ENCODE results near the gene SETBP1. TPM values are rescaled to one million over a fixed set of nuclear protein-coding genes. Genes with fewer than 3 reads are reported as not detected.

Gene SETBP1
- total and polyA plus RNA-seq, 4 donors = 1.3 to 85.0 (median 24.1) TPM

GRCh38 chr18:44914028-44914427 lies 233.3 kb downstream of the SETBP1 start:
- no peak for ATAC-seq (ENCODE audit: low FRiP score)
- 92 to 94% methylated on average over 5 of the region's 5 CpGs for WGBS, 2 donors
- H3K4me1 ChIP-seq (ENCODE audit: control insufficient read depth in 1 of 2, insufficient read depth in 2 of 2, low read length in 2 of 2) = peaks cover 3 to 9% of the 10 kb centered on the region in 2 donors

GRCh38 chr18:44915213-44915612 lies 234.5 kb downstream of the SETBP1 start:
- intact Hi-C loops (cut with DNase I) = loop anchor here (5.0 to 10.0 kb wide), 2 partner anchors 78 to 230 kb away; partner anchors contain the start of gene SETBP1 (in 1 of the 2)
- H3K4me1 ChIP-seq (ENCODE audit: control insufficient read depth in 1 of 2, insufficient read depth in 2 of 2, low read length in 2 of 2) = peaks cover 3 to 10% of the 10 kb centered on the region in 2 donors
- 89 to 91% methylated on average over 2 of the region's 2 CpGs for WGBS, 2 donors

More at GRCh38 chr18:44914028-44914427, 233.3 kb downstream of the SETBP1 start:
- H3K9me3 ChIP-seq (ENCODE audit: control insufficient read depth, low read length) = no peaks in the 10 kb centered on the region
- no peaks in the 10 kb centered on the region for H3K27me3 ChIP-seq (ENCODE audit: control insufficient read depth in 1 of 2, insufficient read depth in 2 of 2, low read length in 1 of 2)
- H3K36me3 ChIP-seq (ENCODE audit: control insufficient read depth in 1 of 2, insufficient read depth in 2 of 2, low read length in 1 of 2) = no peaks in the 10 kb centered on the region
- H3K4me3 ChIP-seq (ENCODE audit: low read length in 2 of 2) = no peak overlapping the region
- no peak for DNase-seq
- H3K27ac ChIP-seq (ENCODE audit: low read depth in 1 of 2, low read length in 2 of 2) = no peak overlapping the region
- intact Hi-C loops (cut with DNase I) = loop anchor here in 1 of 2 donors (10.0 kb wide), 1 partner anchor 229 kb away; the partner anchor contains the start of gene SETBP1

DNA sequence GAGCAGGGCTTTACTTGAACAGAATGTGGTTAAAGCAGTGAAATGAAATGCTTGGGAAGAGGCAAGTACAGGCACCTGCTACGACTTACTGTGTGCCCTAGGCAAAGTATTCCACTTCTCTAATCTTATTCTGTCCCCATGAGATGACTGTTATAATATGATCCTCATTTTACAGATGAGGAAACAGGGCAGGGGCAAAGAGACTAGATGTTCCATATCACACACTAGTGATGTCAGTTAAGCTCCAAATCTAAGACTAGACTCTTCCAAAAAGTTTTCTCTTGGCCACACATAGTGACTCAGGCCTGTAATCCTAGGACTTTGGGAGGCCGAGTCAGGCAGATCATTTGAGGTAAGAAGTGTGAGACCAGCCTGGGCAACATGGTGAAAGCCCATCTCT lies 235.0 kb downstream of the SETBP1 start:
- H3K4me1 ChIP-seq (ENCODE audit: control insufficient read depth in 1 of 2, insufficient read depth in 2 of 2, low read length in 2 of 2) = peaks cover 3 to 10% of the 10 kb centered on the region in 2 donors
- WGBS, 2 donors = 88 to 92% methylated on average over 2 of the region's 2 CpGs
- peak overlapping the region; percentile 64 to 74 for H3K27ac ChIP-seq (ENCODE audit: low read depth in 1 of 2, low read length in 2 of 2)

More at GRCh38 chr18:44915213-44915612, 234.5 kb downstream of the SETBP1 start:
- no peak for DNase-seq
- H3K36me3 ChIP-seq (ENCODE audit: control insufficient read depth in 1 of 2, insufficient read depth in 2 of 2, low read length in 1 of 2) = no peaks in the 10 kb centered on the region
- no peaks in the 10 kb centered on the region for H3K27me3 ChIP-seq (ENCODE audit: control insufficient read depth in 1 of 2, insufficient read depth in 2 of 2, low read length in 1 of 2)
- H3K4me3 ChIP-seq (ENCODE audit: low read length in 2 of 2) = no peak overlapping the region
- no peak for ATAC-seq (ENCODE audit: low FRiP score)
- no peak overlapping the region for H3K27ac ChIP-seq (ENCODE audit: low read depth in 1 of 2, low read length in 2 of 2)
- H3K9me3 ChIP-seq (ENCODE audit: control insufficient read depth, low read length) = no peaks in the 10 kb centered on the region

GRCh38 chr18:44916429-44917207 lies 235.9 kb downstream of the SETBP1 start:
- H3K27ac ChIP-seq (ENCODE audit: low read depth in 1 of 2, low read length in 2 of 2) = peak overlapping the region; percentile 84 to 98
- H3K9me3 ChIP-seq (ENCODE audit: control insufficient read depth, low read length) = no peaks in the 10 kb centered on the region
- DNase-seq (no peak), ATAC-seq (ENCODE audit: low FRiP score) (peak; percentile 56)
- WGBS, 2 donors = 42 to 46% methylated on average over 4 of the region's 4 CpGs
- H3K27me3 ChIP-seq (ENCODE audit: control insufficient read depth in 1 of 2, insufficient read depth in 2 of 2, low read length in 1 of 2) = no peaks in the 10 kb centered on the region
- intact Hi-C loops (cut with DNase I) = loop anchor here (5.0 to 10.0 kb wide), 2 partner anchors 79 to 232 kb away; partner anchors contain the start of gene SETBP1 (in 1 of the 2)
- H3K36me3 ChIP-seq (ENCODE audit: control insufficient read depth in 1 of 2, insufficient read depth in 2 of 2, low read length in 1 of 2) = no peaks in the 10 kb centered on the region
- no peak overlapping the region for H3K4me3 ChIP-seq (ENCODE audit: low read length in 2 of 2)
- peaks cover 3 to 10% of the 10 kb centered on the region in 2 donors for H3K4me1 ChIP-seq (ENCODE audit: control insufficient read depth in 1 of 2, insufficient read depth in 2 of 2, low read length in 2 of 2)

More for the DNA sequence above, 235.0 kb downstream of the SETBP1 start:
- no peaks in the 10 kb centered on the region for H3K36me3 ChIP-seq (ENCODE audit: control insufficient read depth in 1 of 2, insufficient read depth in 2 of 2, low read length in 1 of 2)
- no peak overlapping the region for H3K4me3 ChIP-seq (ENCODE audit: low read length in 2 of 2)
- H3K9me3 ChIP-seq (ENCODE audit: control insufficient read depth, low read length) = no peaks in the 10 kb centered on the region
- no peaks in the 10 kb centered on the region for H3K27me3 ChIP-seq (ENCODE audit: control insufficient read depth in 1 of 2, insufficient read depth in 2 of 2, low read length in 1 of 2)
- DNase-seq = no peak
- ATAC-seq (ENCODE audit: low FRiP score) = no peak
- intact Hi-C loops (cut with DNase I) = loop anchor here (5.0 to 10.0 kb wide), 2 partner anchors 78 to 231 kb away; partner anchors contain the start of gene SETBP1 (in 1 of the 2)

- Histone ChIP-seq H3K36me3 (ENCODE audit: control insufficient read depth in 1 of 2, insufficient read depth in 2 of 2, low read length in 1 of 2) (no peaks in the 10 kb centered on the region), H3K4me3 (ENCODE audit: low read length in 2 of 2) (no peak overlapping the region), H3K4me1 (ENCODE audit: control insufficient read depth in 1 of 2, insufficient read depth in 2 of 2, low read length in 2 of 2) (peaks cover 3 to 10% of the 10 kb centered on the region in 2 donors), H3K27ac (ENCODE audit: low read depth in 1 of 2, low read length in 2 of 2) (peak overlapping the region; percentile 84 to 98), H3K9me3 (ENCODE audit: control insufficient read depth, low read length) (no peaks in the 10 kb centered on the region), H3K27me3 (ENCODE audit: control insufficient read depth in 1 of 2, insufficient read depth in 2 of 2, low read length in 1 of 2) (no peaks in the 10 kb centered on the region)
- ATAC-seq (ENCODE audit: low FRiP score) (peak; percentile 37), DNase-seq (no peak)
- 14 to 19% methylated on average over 10 of the region's 10 CpGs for WGBS, 2 donors
- intact Hi-C loops (cut with DNase I) = loop anchor here (5.0 to 10.0 kb wide), 2 partner anchors 80 to 233 kb away; partner anchors contain the start of gene SETBP1 (in 1 of the 2)
Observed at GRCh38 chr18:44917216-44918141, 236.8 kb downstream of the SETBP1 start.

- ATAC-seq (ENCODE audit: low FRiP score) (no peak), DNase-seq (no peak)
- Histone ChIP-seq H3K27ac (ENCODE audit: low read depth in 1 of 2, low read length in 2 of 2) (peak overlapping the region in 1 of 2 donors; percentile 2), H3K36me3 (ENCODE audit: control insufficient read depth in 1 of 2, insufficient read depth in 2 of 2, low read length in 1 of 2) (no peaks in the 10 kb centered on the region), H3K4me1 (ENCODE audit: control insufficient read depth in 1 of 2, insufficient read depth in 2 of 2, low read length in 2 of 2) (peaks cover 3 to 10% of the 10 kb centered on the region in 2 donors), H3K9me3 (ENCODE audit: control insufficient read depth, low read length) (no peaks in the 10 kb centered on the region), H3K4me3 (ENCODE audit: low read length in 2 of 2) (no peak overlapping the region), H3K27me3 (ENCODE audit: control insufficient read depth in 1 of 2, insufficient read depth in 2 of 2, low read length in 1 of 2) (no peaks in the 10 kb centered on the region)
- 76 to 79% methylated on average over 4 of the region's 4 CpGs for WGBS, 2 donors
- intact Hi-C loops (cut with DNase I) = loop anchor here (5.0 to 10.0 kb wide), 2 partner anchors 81 to 233 kb away; partner anchors contain the start of gene SETBP1 (in 1 of the 2)
Observed at GRCh38 chr18:44918142-44918476, 237.4 kb downstream of the SETBP1 start.

- ATAC-seq (ENCODE audit: low FRiP score) (no peak), DNase-seq (no peak)
- Histone ChIP-seq H3K27ac (ENCODE audit: low read depth in 1 of 2, low read length in 2 of 2) (no peak overlapping the region), H3K27me3 (ENCODE audit: control insufficient read depth in 1 of 2, insufficient read depth in 2 of 2, low read length in 1 of 2) (no peaks in the 10 kb centered on the region), H3K36me3 (ENCODE audit: control insufficient read depth in 1 of 2, insufficient read depth in 2 of 2, low read length in 1 of 2) (no peaks in the 10 kb centered on the region), H3K9me3 (ENCODE audit: control insufficient read depth, low read length) (no peaks in the 10 kb centered on the region), H3K4me3 (ENCODE audit: low read length in 2 of 2) (no peak overlapping the region), H3K4me1 (ENCODE audit: control insufficient read depth in 1 of 2, insufficient read depth in 2 of 2, low read length in 2 of 2) (peaks cover 3 to 10% of the 10 kb centered on the region in 2 donors)
- intact Hi-C loops (cut with DNase I) = loop anchor here in 1 of 2 donors (5.0 kb wide), 1 partner anchor 92 kb away; no protein-coding TSS in a partner anchor
- WGBS, 2 donors = 73 to 83% methylated on average over 4 of the region's 4 CpGs
Observed at GRCh38 chr18:44920441-44920840, 239.8 kb downstream of the SETBP1 start.

DNA sequence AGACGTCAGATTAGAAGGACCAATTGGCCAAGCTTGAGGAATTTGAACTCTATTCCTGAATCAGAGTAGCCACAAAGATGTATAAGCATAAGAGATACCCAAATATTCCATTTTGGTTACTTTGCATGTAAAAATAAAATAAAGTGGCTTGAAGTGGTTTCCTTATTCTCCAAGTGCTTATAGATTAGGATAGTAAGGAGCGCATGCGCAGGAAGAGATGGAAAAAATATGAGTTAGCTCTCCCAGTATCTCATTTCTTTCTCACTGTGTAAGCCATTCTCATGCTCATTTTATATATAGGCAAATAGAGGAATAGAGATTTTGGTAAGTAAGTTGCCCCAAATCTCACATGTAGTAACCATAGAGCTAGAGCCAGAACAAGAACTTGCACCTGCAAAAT lies 241.3 kb downstream of the SETBP1 start:
- Histone ChIP-seq H3K36me3 (ENCODE audit: control insufficient read depth in 1 of 2, insufficient read depth in 2 of 2, low read length in 1 of 2) (no peaks in the 10 kb centered on the region), H3K4me3 (ENCODE audit: low read length in 2 of 2) (no peak overlapping the region), H3K27ac (ENCODE audit: low read depth in 1 of 2, low read length in 2 of 2) (no peak overlapping the region), H3K4me1 (ENCODE audit: control insufficient read depth in 1 of 2, insufficient read depth in 2 of 2, low read length in 2 of 2) (peaks cover 0 to 7% of the 10 kb centered on the region in 2 donors), H3K27me3 (ENCODE audit: control insufficient read depth in 1 of 2, insufficient read depth in 2 of 2, low read length in 1 of 2) (no peaks in the 10 kb centered on the region), H3K9me3 (ENCODE audit: control insufficient read depth, low read length) (no peaks in the 10 kb centered on the region)
- WGBS, 2 donors = 94 to 96% methylated on average over 3 of the region's 3 CpGs
- DNase-seq = no peak
- ATAC-seq (ENCODE audit: low FRiP score) = no peak
- intact Hi-C loops (cut with DNase I) = loop anchor here in 1 of 2 donors (5.0 kb wide), 1 partner anchor 90 kb away; no protein-coding TSS in a partner anchor
